Measurements from ENCODE around the gene CELA2B. TPM values are rescaled to one million over a fixed set of nuclear protein-coding genes. Genes with fewer than 3 reads are reported as not detected.

CELA2B gene
- total and polyA plus RNA-seq, 9 of the 15 experiments (the other 6 are each of a cell fraction or from before 2014, with no cell fraction given) = 0.25 to 2.1 (median 0.38) TPM; not detected in 5

DNA sequence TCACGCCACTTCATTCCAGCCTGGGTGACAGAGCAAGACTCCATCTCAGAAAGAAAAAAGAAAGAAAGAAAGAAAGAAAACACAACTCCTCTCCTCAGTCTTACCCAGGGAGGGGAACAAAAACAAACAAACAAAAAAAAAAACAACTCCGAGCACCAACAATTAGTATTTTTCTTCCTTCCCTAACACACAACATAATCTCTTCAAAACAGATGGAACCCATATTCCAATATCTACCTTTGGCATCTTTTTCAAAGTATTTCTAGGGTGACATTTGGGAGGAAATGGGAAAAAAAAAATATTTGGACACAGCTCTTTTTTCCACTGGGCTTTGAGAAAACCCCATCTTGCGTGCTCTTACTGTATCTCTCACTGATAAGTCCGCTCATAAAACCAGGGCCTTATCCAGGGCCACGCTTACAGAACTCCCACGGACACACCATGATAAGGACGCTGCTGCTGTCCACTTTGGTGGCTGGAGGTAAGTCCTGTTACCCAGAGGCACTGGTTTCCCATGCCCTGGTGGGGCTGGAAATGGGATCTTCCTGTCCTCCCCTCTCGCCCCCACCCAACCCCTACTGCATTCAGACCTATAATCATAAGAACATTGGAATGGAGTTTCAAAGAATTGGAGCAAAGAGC is 19.5 kb upstream of the CELA2B start, which contains the start of gene CELA2A (continued):
- TF ChIP-seq TEAD4 (IDR thresholded peaks at IDR 0.05; ENCODE audit: low read length) (peak; percentile 67), TEAD4 (CRISPR knock-in tag; IDR thresholded peaks at IDR 0.05; ENCODE audit: borderline replicate concordance) (no peak), FOXK2 (conservative IDR thresholded peaks at IDR 0.05 in 1 of 2, IDR thresholded peaks at IDR 0.05 in 1 of 2; ENCODE audit: low read depth in 2 of 2) (peak in 1 of 2 experiments; percentile 47; a peak in 1 of 4 replicates)

DNA sequence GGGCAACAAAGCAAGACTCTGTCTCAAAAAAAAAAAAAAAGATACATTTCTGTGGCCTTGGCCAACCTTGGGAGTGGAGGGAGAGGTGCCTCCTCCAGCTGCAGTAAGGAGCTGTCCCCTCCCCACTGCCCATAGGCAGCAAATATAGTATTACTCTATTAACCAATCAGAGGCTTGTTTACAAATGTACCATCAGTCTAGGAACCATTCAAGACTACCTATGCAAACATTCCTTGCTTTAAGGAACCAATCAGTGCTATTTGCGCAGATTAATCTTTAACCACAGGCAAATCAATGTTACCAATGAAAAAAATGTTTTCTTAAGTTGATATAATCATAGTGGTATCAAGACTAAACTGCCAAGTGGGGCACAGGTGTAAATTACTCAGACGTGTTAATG is 18.3 kb upstream of the CELA2B start:
- intact Hi-C loops (cut with micrococcal nuclease) = no loop called here
- POLR2A ChIA-PET = interaction anchor here (0.7 kb wide), 1 partner anchor 895 kb away, joined by 3 read pairs; no protein-coding TSS in a partner anchor
- Histone ChIP-seq H2AFZ (ENCODE audit: low read depth, low read length) (no peak overlapping the region), H3K9me3 (replicated peaks; ENCODE audit: control insufficient read depth, insufficient read depth, low read depth, low read length) (no peaks in the 10 kb centered on the region), H3K4me2 (ENCODE audit: insufficient read depth, low read length) (no peak overlapping the region), H3K4me1 (replicated peaks in 1 of 2; ENCODE audit: control insufficient read depth in 2 of 2, insufficient read depth in 2 of 2, low read length in 2 of 2) (peaks cover 16 to 17% of the 10 kb centered on the region in 2 experiments), H3K9ac (ENCODE audit: insufficient read depth in 1 of 2, low read depth in 2 of 2, low read length in 2 of 2) (no peak overlapping the region), H3K27ac (ENCODE audit: extremely low read depth, low read depth, low read length) (no peak overlapping the region), H4K20me1 (replicated peaks; ENCODE audit: control insufficient read depth, insufficient read depth, low read length) (no peaks in the 10 kb centered on the region), H3K36me3 (ENCODE audit: control insufficient read depth, insufficient read depth, low read length) (no peaks in the 10 kb centered on the region), H3K79me2 (ENCODE audit: control insufficient read depth, insufficient read depth, low read length) (no peaks in the 10 kb centered on the region), H3K27me3 (ENCODE audit: control insufficient read depth in 2 of 2, insufficient read depth in 2 of 2, low read length in 2 of 2) (no peaks in the 10 kb centered on the region), H3K9me1 (ENCODE audit: control insufficient read depth, insufficient read depth, low read length) (no peaks in the 10 kb centered on the region), H3K4me3 (no peak overlapping the region)
- in situ Hi-C loops (cut with MboI) = no loop called here
- DNase-seq (ENCODE audit: extremely low read depth in 1 of 4, low spot score in 3 of 4) = peak in 1 of 4 experiments; percentile 48
- ATAC-seq = peak; percentile 43
- no TSS peak for BruUV-seq (replicated peaks)
- FAIRE-seq = peak; percentile 15
- CTCF ChIA-PET (ENCODE audit: low intra/inter-chr PET ratio) = interaction anchor here (0.6 kb wide), 1 partner anchor 853 kb away, joined by 3 read pairs; no protein-coding TSS in a partner anchor
- 41% methylated on average over 2 of the region's 2 CpGs for WGBS (ENCODE audit: insufficient coverage, low coverage, missing lambda C conversion rate)
- no peak for TF ChIP-seq ZNF354B (CRISPR knock-in tag; IDR thresholded peaks at IDR 0.05)
- no peak for TF ChIP-seq AFF4 (CRISPR knock-in tag; IDR thresholded peaks at IDR 0.05)
- TF ChIP-seq SMC3 (conservative IDR thresholded peaks at IDR 0.05; ENCODE audit: insufficient read depth, low read depth, low read length) = no peak
- TF ChIP-seq CTCFL (IDR thresholded peaks at IDR 0.05; ENCODE audit: borderline replicate concordance, insufficient read depth, low read depth, low read length, poor library complexity, severe bottlenecking) = no peak
- TF ChIP-seq NFYB (IDR thresholded peaks at IDR 0.05; ENCODE audit: extremely low read depth, insufficient read length) = peak; percentile 58
- TF ChIP-seq, protein P1, sequence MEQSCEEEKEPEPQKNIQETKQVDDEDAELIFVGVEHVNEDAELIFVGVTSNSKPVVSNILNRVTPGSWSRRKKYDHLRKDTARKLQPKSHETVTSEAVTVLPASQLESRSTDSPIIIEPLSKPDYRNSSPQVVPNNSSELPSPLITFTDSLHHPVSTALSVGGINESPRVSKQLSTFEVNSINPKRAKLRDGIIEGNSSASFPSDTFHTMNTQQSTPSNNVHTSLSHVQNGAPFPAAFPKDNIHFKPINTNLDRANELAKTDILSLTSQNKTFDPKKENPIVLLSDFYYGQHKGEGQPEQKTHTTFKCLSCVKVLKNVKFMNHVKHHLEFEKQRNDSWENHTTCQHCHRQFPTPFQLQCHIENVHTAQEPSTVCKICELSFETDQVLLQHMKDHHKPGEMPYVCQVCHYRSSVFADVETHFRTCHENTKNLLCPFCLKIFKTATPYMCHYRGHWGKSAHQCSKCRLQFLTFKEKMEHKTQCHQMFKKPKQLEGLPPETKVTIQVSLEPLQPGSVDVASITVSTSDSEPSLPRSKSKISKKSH (CRISPR knock-in tag; IDR thresholded peaks at IDR 0.05) = no peak
- no peak for TF ChIP-seq KLF6 (CRISPR knock-in tag; IDR thresholded peaks at IDR 0.05; ENCODE audit: borderline replicate concordance)
- no peak for TF ChIP-seq CHD1 (IDR thresholded peaks at IDR 0.05; ENCODE audit: low read length)
- peak; percentile 46; the same call in 1 of the 2 replicates for TF ChIP-seq TEAD2 (tag; IDR thresholded peaks at IDR 0.05)
